GM23338 (cell line): ENCODE results near the gene SERPINA5.

Experiments
- CREB1 ChIP-seq: fragments of 250-450 bp; sonication (Bioruptor Pico); IDR thresholded peaks from 2 replicates; pipeline ENCODE4 v1.5.0; 2020; ENCODE audit warnings: low read depth, mild to moderate bottlenecking, moderate library complexity
- CTCF ChIP-seq, 2 experiments: fragments of 200-600 bp in 1 of 2; sonication (generic) in 1 of 2; conservative IDR thresholded peaks; 2 replicates each; pipeline versions ENCODE4 v1.5.1 to v1.6.1; 2016 to 2017; ENCODE audit warnings: antibody characterized with exemption in 2 of 2, low read depth in 2 of 2, mild to moderate bottlenecking in 2 of 2, moderate library complexity in 1 of 2
- EZH2 ChIP-seq: fragments of 200-600 bp; sonication (generic); IDR thresholded peaks from one replicate; pipeline ENCODE4 v1.8.0; 2017; ENCODE audit warnings: antibody characterized with exemption, mild to moderate bottlenecking, low read depth; ENCODE audit not compliant: unreplicated experiment
- NANOG ChIP-seq: IDR thresholded peaks from 2 replicates; pipeline ENCODE4 v1.6.1; 2016; ENCODE audit warnings: antibody characterized with exemption, borderline replicate concordance
- POLR2AphosphoS5 ChIP-seq: IDR thresholded peaks from 2 replicates; pipeline ENCODE4 v1.6.1; 2016; ENCODE audit warnings: antibody characterized with exemption, low read depth
- REST ChIP-seq: IDR thresholded peaks from one replicate; pipeline ENCODE4 v1.6.1; 2018; ENCODE audit warnings: antibody characterized with exemption; ENCODE audit not compliant: unreplicated experiment

GRCh38 chr14:94555991-94556390 lies 25.2 kb upstream of the SERPINA5 start:
- TF ChIP-seq CTCF (conservative IDR thresholded peaks at IDR 0.05; ENCODE audit: low read depth in 2 of 2) (no peak), POLR2AphosphoS5 (no peak), REST (no peak), NANOG (no peak), EZH2 (no peak), CREB1 (CRISPR knock-in tag) (no peak)
